ENCODE data around the gene TTLL13.

GRCh38 chr15:90286678-90287077, 37.3 kb downstream of the TTLL13 start:
- TF ChIP-seq CTCF (IDR thresholded peaks at IDR 0.05; ENCODE audit: poor library complexity) (peak; percentile 57), EZH2 (IDR thresholded peaks at IDR 0.05; ENCODE audit: borderline replicate concordance) (no peak)

Measured in hepatocyte (in vitro differentiated cells).